GDM1 (cell line): ENCODE data around the gene OXCT1.

Source experiments
- DNase-seq: peaks from one replicate; lab custom pipeline; 2025; lab: John Stamatoyannopoulos, UW

The OXCT1 gene

DNA sequence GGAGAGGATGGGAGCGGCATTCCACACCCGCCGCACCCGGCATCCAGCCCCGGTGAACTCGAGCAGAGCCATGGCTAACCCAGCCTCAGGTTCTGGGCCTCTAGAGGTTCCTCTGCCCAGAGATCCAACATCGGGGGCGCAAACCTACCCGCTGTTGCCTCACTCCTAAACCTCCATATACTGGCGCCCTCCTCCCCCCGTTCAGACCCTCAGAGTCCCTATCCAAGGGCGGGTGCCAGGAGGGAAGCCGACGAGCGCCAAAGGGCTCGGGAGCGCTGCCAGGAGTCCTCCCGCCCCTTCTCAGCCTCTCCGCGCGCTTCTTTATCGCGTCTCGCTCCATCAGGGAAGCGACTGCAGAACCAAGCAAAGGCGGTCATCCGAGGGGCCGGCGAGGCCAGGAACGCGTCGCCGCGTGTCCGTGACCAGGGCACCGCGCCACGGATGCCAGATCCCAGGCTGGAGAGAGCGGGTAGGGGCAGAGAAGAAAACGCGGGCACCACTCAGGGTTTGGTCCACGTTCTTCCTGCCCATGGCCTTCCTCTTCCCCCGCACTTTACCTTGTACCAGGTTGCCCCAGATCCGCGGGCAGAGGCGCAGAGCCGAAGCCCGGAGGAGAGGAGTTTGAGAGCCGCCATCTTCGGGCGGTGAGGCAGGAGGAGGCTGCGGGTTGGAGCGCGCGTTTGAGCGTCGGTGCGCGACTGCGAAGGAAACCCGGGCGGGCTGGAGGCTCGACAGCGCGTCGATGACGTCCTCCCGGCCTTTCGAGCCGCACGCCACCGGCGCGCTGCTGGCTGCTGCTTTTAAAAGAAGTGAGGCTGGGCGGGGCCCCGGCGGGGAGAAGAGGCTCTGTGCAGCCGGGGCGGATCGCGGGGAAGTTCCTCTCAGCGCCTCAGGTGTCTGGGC is at the start of gene OXCT1:
OXCT1 (minus strand) TSS at position 702 of the 903 bp plus-strand sequence; CDS start at position 635, 67 bp downstream.
- DNase-seq, result peak; percentile 84

DNA sequence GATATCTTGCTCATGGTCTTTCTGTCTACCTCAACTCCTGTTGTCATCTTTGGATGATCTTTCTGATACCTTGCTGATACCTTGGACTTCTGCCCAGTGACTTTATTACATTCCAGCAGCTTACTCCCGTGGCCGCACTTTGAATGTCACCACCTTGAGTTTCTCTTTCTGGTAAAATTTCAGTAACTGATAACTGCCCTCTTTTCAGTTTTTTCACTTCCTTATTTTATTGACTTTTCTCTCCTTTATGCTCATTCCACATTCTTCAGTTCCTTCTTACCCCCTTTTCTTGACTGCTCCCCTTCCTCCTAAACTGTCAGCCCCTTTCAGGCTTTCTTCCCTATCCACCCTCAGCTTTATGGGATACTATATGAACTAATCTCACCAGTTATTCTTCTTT is 47.9 kb upstream of the OXCT1 start:
- no peak for DNase-seq

DNA sequence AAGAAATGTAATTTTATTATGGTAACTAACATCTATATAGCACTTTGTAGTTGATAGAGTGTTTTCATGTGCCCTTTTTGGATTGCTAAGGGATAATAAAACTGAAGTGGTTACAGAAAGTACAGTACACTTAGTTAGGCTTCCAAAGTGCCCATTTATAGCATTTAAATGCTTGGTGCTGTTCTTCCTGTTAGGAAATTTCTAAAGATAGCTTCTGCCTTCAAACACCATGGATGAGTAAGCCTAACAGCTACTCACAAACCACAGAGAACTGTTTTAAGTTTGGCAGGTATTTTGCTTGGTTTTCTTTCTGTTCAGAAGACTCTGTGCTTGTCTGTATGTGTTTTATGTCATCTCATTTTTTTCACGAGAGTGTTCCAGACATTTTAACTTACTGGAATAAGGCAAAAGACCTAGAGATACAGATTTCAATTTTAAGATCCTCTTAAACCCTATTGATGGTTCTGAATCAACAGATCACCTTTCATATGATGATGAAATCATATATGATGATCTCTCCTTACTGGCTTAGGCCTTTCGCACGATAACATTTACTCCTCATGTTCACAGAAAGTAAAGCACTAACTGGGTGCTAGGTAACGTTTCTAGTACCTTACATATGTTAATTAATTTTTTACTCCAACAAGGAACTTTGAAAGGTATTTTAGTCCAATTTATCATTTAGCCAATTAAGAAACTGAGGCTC is 38.3 kb upstream of the OXCT1 start:
- DNase-seq, result no peak

DNA sequence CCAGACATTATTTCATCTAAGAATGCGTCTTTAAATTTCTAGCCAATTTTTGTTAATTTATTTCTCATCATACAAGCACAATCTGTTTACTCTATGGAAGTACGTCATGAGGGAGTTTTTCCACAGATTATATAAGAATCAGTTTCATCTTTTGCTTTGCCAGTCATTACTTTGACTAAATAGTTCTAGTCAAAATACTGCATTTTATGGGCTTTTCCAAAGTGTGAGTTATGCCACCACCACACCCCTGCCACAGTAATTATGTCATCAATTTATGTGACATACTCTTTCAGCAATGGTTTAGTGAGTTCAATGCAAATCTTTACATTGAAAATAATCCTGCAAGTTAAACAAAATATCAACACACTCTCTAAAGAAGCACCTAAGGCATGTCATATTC is 35.9 kb upstream of the OXCT1 start:
- no peak for DNase-seq

DNA sequence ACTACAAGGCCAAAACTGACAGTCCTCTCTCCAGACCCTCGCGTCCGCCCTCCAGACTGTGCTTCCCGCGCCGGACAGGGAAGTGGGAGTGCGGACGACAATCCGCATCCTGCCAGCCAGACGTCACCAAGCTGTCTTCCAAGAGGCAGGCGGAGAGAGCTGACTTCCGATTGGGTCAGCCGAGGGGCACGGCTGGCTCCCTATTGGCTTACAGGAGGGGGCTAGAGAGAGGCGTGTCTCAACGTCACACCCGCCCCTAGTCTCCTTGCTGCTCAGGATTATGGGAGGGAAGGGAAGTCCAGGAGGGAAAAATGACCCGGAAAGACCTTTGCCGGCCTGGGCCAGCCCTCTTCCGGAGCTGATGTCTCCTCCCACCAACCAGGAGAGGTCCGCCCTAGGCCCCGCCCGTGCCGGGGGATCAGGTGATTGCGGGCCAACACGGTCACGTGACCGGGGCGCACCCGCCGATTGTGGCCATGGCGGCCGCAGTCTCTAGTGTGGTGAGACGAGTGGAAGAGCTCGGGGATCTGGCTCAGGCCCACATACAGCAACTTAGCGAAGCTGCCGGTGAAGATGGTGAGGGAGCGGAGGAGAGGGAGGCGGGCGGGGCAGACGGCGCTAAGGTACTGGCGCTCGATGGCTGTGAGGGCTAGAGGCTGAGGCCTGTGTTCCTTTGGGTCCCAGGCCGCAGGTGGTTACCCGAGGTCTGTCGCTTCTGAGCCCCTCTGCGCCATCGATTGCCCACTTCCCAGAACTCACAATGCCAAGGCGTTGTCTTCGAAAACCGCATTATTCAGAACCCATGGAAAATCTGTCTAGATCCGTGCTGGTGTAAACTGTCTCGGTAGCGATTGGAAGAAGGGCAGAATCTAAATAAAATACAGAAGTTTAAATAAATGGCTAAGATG is 33.9 kb upstream of the OXCT1 start, which contains the start of gene RIMOC1:
RIMOC1 (plus strand) TSS at position 453 of the 908 bp plus-strand sequence; CDS start at position 477, 24 bp downstream.
- peak; percentile 98 for DNase-seq

DNA sequence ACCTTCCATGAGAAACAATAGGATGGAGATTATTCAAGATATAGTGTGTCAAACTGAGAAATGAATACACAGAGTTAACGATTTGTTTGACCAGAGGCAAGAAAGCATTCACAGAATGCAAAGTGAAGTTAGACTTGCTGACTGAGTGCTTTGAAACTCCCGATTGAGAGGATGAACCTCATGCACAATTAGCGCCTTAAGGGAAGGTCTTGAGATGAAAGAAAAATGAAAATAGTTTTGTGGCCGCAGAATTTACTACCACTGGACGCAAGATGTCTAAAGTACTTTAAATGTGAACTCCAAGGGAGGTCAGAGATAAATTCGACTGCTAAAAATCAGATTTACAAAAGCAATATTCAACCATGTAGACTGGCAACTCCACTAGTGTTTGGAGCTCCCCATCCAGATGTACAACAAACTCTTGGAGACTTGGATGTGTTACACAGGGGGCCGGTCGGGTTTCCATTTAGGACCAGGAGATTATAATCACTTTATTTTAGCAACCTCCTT is 33.2 kb upstream of the OXCT1 start:
- DNase-seq, result no peak

DNA sequence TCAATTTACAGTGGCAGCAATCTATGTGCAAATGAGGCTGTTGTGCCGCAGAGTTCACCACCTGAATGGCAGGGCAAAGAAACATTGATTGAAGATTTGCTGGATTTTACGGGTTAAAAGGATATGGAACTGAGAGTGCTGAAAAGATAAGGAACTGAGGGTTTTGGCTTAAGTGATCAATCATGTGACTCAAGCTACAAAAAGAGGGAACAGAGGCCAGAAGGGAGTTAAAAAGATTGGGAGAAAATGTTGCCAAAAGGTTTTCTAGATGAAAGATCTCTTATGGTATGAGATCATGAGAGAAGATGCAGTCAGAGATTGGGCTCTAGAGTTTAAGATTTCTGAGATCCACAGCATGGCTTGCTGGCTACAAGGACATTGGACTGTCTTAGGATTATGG is 26.0 kb upstream of the OXCT1 start:
- DNase-seq, result no peak

DNA sequence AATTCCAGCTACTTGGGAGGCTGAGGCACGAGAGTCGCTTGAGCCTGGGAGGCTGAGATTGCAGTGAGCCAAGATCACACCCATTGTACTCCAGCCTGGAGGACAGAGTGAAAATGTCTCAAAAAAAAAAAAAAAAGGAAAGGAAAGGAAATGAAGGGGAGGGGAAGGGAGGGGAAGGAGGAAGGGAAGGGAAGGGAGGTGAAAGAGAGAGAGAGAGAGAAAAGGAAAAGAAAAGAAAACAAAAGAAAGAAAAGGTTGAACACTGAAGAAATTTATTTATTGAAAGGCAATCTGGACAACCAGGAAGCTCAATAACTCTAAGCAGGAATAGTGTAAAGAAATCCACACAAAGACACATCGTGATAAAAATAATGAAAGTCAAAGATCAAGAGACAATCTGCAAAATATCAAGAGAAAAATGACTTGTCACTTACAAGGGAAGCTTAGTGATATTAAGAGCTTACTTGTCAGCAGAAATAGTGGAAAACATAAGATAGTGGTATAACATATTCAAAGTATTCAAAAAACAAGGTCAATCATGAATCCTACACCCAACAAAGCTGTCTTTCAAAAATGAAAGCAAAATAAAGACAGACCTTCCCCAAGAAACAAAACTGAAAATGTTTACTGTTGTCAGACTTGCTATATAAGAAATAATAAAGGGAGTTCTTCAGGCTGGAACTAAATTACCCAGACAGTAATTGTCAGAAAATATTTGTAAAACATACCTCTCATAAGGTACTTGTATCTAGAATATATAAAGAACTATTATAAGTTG is 23.0 kb upstream of the OXCT1 start:
- DNase-seq, result no peak

DNA sequence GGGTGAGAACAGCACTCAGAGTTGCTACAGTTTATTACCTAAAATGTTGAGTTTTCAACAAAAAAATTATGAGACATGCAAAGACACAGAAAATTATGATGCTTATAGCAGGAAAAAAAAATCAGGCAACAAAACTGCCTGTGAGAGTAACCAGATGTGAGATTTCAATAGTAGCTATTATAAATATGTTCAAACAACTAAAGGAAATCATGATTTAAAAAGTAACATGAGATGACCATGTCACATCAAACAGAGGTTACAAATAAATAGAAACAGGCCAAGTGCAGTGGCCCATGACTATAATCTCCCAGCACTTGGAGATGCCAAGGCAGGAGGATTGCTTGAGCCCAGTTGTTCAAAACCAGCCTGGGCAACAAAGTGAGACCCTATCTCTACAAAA is 21.8 kb upstream of the OXCT1 start:
- DNase-seq, result no peak

DNA sequence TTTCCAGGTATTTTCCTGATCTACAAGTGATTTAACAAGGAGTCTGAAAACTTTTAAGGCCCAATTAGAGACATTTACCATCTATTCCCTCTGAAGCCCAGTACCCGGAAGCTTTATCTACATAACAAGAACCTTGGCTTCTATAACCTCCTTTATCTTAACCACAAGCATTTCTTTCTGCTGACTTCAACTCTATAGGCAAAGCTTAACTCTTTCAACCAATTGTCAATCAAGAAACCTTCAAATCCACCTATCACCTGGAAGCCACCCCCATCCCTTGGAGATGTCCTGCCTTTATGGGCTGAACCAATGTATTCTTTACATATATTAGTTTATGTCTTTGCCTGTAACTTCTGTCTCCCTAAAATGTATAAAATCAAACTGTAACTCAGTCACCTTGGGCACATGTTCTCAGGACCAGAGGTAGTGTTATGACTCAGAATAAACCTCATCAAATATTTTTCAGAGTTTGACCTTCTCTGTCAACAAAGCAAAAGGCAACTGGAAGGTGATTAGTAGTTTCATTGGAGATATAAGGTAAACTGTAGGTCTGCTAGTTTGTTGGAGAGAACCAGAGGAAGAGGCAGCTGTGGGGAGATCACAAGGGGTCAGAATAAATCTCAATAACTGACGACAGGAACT is 21.0 kb upstream of the OXCT1 start:
- DNase-seq, result no peak

DNA sequence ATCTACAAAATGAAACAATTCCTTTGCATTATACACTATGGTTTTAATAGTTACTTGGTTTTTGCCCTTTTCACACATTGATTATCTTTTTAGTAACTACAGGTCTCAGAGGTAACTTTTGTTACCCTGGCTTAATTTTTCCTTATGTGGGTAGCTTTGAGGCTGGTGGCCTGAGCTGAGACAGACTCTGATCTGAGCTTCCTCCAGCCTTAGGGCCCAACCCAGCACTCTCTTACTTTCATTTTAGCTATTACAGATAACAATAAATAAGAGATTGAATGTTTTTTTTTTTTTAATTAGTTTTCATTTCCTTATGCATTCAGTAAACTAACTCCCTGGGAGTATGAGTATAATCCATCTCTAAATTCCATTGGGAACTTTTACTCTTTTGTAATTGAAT is 15.1 kb upstream of the OXCT1 start:
- DNase-seq, result no peak

DNA sequence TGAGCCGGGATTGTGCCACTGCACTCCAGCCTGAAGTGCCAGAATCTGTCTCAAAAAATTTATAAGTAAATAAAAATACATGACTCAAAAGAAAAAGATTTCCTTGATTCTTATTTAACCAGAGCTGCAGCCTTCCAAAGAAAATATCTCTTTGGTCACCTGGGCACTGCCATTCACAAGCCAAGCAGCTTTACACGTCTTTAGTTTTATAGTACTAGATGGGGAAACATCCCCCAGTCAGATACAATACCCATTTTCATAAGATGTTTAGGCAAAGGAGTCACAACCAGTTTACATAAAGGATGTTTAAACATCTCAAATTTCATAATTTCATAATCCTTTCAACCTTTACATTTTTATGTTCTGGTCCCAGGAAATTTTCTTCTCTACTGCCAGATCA is 13.7 kb upstream of the OXCT1 start:
- no peak for DNase-seq

DNA sequence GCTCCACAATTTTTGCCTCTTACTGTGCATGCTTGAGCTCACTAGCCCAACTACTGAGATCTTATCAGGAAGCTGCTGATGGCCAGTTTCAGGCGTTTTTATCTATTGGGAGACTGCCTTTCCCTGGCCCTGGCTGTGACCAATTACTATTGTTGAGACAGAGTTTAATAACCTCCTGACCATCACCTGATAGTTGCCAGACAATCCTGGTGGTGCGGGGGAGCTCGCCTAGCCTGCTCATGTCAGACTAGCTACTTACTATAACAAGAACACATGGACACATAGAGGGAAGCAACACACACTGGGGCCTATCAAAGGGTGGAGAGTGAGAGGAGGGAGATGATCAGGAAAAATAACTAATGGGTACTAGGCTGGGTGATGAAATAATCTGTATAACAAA is 13.0 kb upstream of the OXCT1 start:
- no peak for DNase-seq

DNA sequence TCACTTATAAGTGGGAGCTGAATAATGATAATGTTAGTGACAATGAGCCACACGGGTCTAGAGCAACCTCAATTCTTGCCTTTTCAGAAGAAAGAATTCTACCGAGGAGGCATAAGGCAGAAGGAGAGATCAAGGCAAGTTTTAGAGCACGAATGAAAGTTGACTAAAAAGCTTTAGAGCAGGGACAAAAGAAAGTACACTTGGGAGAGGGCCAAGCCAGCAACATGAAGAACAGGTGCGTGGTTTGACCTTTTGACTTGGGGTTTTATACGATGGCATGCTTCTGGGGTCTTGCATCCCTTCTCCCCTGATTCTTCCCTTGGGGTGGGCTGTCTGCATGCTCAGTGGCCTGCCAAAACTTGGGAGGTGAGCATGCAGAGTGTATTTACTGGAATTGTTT is 12.5 kb upstream of the OXCT1 start:
- no peak for DNase-seq

DNA sequence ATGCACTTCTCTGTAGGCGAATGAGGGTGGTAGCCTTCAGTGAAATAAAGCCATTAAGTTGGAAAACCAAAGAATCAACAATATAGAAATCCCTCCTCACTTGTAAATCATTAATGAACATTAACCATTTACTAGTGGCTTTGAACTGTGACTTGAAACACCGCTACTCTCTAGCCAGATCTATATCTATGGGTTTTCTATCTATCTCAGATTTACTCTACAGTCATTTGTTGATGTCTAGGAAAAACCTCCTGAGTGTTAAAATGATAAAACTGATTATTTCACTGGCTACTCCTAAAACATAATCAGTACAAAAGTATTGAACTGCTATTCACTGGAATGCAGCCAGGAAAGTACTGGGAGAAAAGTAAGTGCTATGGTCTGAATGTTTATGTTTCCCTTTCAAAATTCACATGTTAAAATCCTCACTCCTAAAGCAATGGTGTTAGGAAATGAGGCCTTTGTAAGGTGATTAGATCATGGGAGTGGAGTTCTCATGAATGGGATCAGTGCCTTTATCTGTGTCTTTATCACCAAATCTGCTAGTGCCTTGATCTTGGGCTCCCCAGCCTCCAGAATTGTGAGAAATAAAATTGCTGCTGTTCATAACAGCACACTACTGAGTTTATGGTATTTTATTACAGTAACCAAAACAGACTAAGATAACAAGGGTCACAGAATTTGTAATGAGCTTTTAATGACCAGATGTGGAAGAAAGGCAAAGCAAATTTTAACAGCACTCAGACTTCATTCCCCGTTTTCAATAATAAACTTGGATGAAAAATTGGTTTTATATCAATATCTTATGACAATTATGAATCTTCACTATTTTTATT is 8.6 kb upstream of the OXCT1 start:
- no peak for DNase-seq

DNA sequence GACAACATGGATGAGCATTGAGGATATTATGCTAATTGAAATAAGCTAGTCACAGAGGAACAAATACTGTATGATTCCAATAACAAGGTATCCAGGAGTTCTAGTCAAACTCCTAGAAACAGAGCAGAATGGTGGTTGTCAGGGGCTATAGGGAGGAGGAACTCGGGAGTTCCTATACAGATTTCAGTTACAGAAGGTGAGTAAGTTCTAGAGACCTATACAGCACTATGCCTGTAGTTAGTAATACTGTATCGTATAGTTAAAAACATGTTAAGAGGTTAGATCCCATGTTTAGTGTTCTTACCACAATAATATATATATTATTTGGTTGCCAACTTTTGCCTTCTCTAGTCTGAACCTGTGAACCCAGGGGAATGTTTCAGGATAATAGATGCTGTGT is 7.9 kb upstream of the OXCT1 start:
- DNase-seq, result no peak

DNA sequence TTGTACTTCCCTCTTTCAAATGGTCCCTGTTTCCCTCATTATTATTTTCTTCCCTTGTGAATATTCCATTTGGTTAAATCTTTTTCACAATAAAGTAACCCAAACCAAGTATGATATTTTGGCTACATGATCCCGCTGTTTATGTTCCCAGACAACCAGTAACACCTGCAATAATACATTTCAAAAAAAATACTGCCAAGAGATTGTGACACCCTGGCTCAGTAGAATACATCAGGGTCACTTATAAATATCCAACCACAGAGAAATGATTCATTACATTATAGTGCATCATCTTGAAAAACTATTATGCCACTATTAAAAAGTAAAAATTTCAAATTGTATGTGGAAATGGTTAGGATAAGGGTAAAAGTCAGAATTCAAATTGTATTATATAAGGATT is 7.2 kb upstream of the OXCT1 start:
- DNase-seq, result no peak

DNA sequence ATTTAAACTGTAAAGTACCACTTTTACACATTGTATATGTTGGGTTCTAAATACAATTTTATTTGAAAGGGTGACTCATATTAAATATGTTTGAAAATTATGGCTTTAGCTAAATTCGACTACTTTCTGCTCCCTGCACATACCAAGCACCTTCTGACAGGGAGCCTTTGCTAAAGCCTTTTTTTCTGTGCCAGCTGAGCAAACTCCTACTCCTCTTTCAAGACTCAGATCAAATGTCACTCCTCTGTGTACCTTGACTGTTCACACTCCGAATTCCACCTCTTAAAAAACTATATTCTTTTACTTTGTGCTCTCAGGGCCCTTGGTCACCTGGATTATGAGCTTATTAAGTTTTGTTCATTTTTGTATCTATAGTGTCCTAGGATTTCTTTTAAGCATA is 6.5 kb upstream of the OXCT1 start:
- no peak for DNase-seq

DNA sequence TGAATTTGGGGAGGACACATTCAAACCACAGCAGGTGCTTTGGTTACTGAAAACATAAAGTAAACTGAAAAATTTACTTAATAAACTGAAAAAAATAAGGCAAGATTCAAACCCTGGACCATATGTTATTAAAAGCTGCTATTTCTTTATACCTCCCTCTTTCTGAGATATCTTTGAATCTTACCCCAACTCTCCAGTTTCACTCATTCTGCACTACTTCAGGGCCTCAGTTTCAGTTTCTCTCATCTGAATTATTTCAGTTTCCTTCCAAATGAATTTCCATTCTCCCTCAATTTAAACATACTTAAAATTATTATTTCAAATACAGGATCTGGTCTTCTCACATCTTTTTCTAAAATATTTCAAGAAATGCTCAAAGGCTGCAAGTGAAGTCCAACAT is 4.9 kb upstream of the OXCT1 start:
- DNase-seq, result no peak
